Activated naive CD4-positive, alpha-beta T cell treated with anti-CD3 and anti-CD28 coated beads for 36 hours (primary cell): ENCODE data around the gene RABGAP1L. TPM values are rescaled to one million over a fixed set of nuclear protein-coding genes. Genes with fewer than 3 reads are reported as not detected.
A peak's percentile ranks its signal among the peaks of the same experiment; 100 is the strongest.
"Not testable (repeated sequence)": the region's sequence is repeated elsewhere in the genome, so short reads cannot be mapped to it uniquely, and the experiment has no call there.

ENCODE experiments used
- CTCF ChIA-PET: fragments of 350-600 bp; sonication (Branson Sonifier 250); formaldehyde crosslinking; loops from one replicate; lab custom pipeline; 2021; ENCODE audit warnings: antibody characterized with exemption; lab: Charles Lee
- DNase-seq: peaks from one replicate; pipeline ENCODE4 v3.0.0-alpha.2; 2020
- H3K27ac Mint-ChIP-seq: one replicate; pipeline ENCODE4 v1.8.0; 2021; ENCODE audit warnings: mild to moderate bottlenecking, mixed read lengths
- H3K27me3 Mint-ChIP-seq: one replicate; pipeline ENCODE4 v1.8.0; 2021; ENCODE audit warnings: low read depth, mixed read lengths
- H3K36me3 Mint-ChIP-seq: one replicate; pipeline ENCODE4 v1.8.0; 2021; ENCODE audit warnings: low read depth, mixed read lengths
- H3K4me1 Mint-ChIP-seq: one replicate; pipeline ENCODE4 v1.8.0; 2021; ENCODE audit warnings: low read depth, mixed read lengths
- H3K4me3 Mint-ChIP-seq: one replicate; pipeline ENCODE4 v1.8.0; 2021; ENCODE audit warnings: mild to moderate bottlenecking, moderate library complexity, mixed read lengths
- H3K9me3 Mint-ChIP-seq: one replicate; pipeline ENCODE4 v1.8.0; 2021; ENCODE audit warnings: mixed read lengths
- intact Hi-C: fragments of 100-400 bp; cut with micrococcal nuclease; formaldehyde crosslinking; loops from one replicate; pipeline ENCODE4 v1.15.1; 2023
- total RNA-seq, 2 experiments: library from RNA; stranded (reverse); gene quantifications; one replicate each; pipeline ENCODE4 v1.2.3, GENCODE V29; 2021

Gene RABGAP1L
- total RNA-seq, 2 experiments from 2014 or later = 16.6 TPM

- H3K4me1 Mint-ChIP-seq = peaks cover 58% of the 10 kb centered on the region
- intact Hi-C loops = loop anchor here (1.0 kb wide), 1 partner anchor 13 kb away; no protein-coding TSS in a partner anchor
- DNase-seq = peak; percentile 41
- H3K36me3 Mint-ChIP-seq = peaks cover 39% of the 10 kb centered on the region
- no peak overlapping the region for H3K27ac Mint-ChIP-seq
- no peaks in the 10 kb centered on the region for H3K9me3 Mint-ChIP-seq
- CTCF ChIA-PET = interaction anchor here (1.1 to 2.8 kb wide), 3 partner anchors 11 to 227 kb away, joined by 3 to 10 read pairs (median 9); partner anchors contain the start of gene MRPS14
- H3K27me3 Mint-ChIP-seq = no peaks in the 10 kb centered on the region
- H3K4me3 Mint-ChIP-seq = no peak overlapping the region
Measured at GRCh38 chr1:175000697-175001187, 841.4 kb downstream of the RABGAP1L start.

- no peak for DNase-seq
- no peaks in the 10 kb centered on the region for H3K9me3 Mint-ChIP-seq
- H3K36me3 Mint-ChIP-seq = peaks cover 52% of the 10 kb centered on the region
- H3K27me3 Mint-ChIP-seq = no peaks in the 10 kb centered on the region
- intact Hi-C loops = no loop called here
- H3K27ac Mint-ChIP-seq = peak overlapping the region; percentile 84
- peak overlapping the region; percentile 53 for H3K4me3 Mint-ChIP-seq
- CTCF ChIA-PET = interaction anchor here (0.8 to 0.9 kb wide), 2 partner anchors 27 to 206 kb away, joined by 3 read pairs; no protein-coding TSS in a partner anchor
- H3K4me1 Mint-ChIP-seq = peaks cover 55% of the 10 kb centered on the region
Measured at GRCh38 chr1:175002910-175003517, 843.7 kb downstream of the RABGAP1L start.

- Mint-ChIP-seq H3K27me3 (no peaks in the 10 kb centered on the region), H3K4me3 (peak overlapping the region; percentile 53), H3K4me1 (peaks cover 57% of the 10 kb centered on the region), H3K27ac (peak overlapping the region; percentile 84), H3K9me3 (no peaks in the 10 kb centered on the region), H3K36me3 (peaks cover 57% of the 10 kb centered on the region)
- DNase-seq = no peak
- intact Hi-C loops = no loop called here
- CTCF ChIA-PET = interaction anchor here (0.8 to 1.0 kb wide), 3 partner anchors 28 to 205 kb away, joined by 3 read pairs; no protein-coding TSS in a partner anchor
Measured at GRCh38 chr1:175003521-175003920, 844.2 kb downstream of the RABGAP1L start.

GRCh38 chr1:175005085-175005783 is 845.9 kb downstream of the RABGAP1L start:
- DNase-seq = peak; percentile 22
- H3K4me3 Mint-ChIP-seq = no peak overlapping the region
- H3K27ac Mint-ChIP-seq = peak overlapping the region; percentile 66
- peaks cover 64% of the 10 kb centered on the region for H3K4me1 Mint-ChIP-seq
- no peaks in the 10 kb centered on the region for H3K27me3 Mint-ChIP-seq
- no peaks in the 10 kb centered on the region for H3K9me3 Mint-ChIP-seq
- intact Hi-C loops = no loop called here
- H3K36me3 Mint-ChIP-seq = peaks cover 68% of the 10 kb centered on the region
- CTCF ChIA-PET = no interaction called here

- intact Hi-C loops = no loop called here
- Mint-ChIP-seq H3K36me3 (peaks cover 61% of the 10 kb centered on the region), H3K27ac (peak overlapping the region; percentile 80), H3K27me3 (no peaks in the 10 kb centered on the region), H3K9me3 (no peaks in the 10 kb centered on the region), H3K4me3 (no peak overlapping the region), H3K4me1 (peaks cover 32% of the 10 kb centered on the region)
- CTCF ChIA-PET = no interaction called here
- DNase-seq = no peak
Measured at GRCh38 chr1:175009532-175009931, 850.2 kb downstream of the RABGAP1L start.

GRCh38 chr1:175013445-175013844 is 854.1 kb downstream of the RABGAP1L start:
- H3K36me3 Mint-ChIP-seq = peaks cover 51% of the 10 kb centered on the region
- H3K4me3 Mint-ChIP-seq = no peak overlapping the region
- peaks cover 17% of the 10 kb centered on the region for H3K4me1 Mint-ChIP-seq
- CTCF ChIA-PET = interaction anchor here (0.7 to 1.6 kb wide), 2 partner anchors 9 to 98 kb away, joined by 3 read pairs; no protein-coding TSS in a partner anchor
- intact Hi-C loops = loop anchor here (1.0 kb wide), 1 partner anchor 13 kb away; no protein-coding TSS in a partner anchor
- peak overlapping the region; percentile 59 for H3K27ac Mint-ChIP-seq
- no peaks in the 10 kb centered on the region for H3K9me3 Mint-ChIP-seq
- H3K27me3 Mint-ChIP-seq = no peaks in the 10 kb centered on the region
- DNase-seq = no peak

- Mint-ChIP-seq H3K36me3 (peaks cover 40% of the 10 kb centered on the region), H3K27me3 (no peaks in the 10 kb centered on the region), H3K4me1 (peaks cover 14% of the 10 kb centered on the region), H3K4me3 (no peak overlapping the region), H3K9me3 (no peaks in the 10 kb centered on the region), H3K27ac (peak overlapping the region; percentile 42)
- CTCF ChIA-PET = interaction anchor here (0.9 to 1.1 kb wide), 2 partner anchors 14 to 79 kb away, joined by 3 to 4 read pairs; no protein-coding TSS in a partner anchor
- DNase-seq = no peak
- intact Hi-C loops = no loop called here
Measured at GRCh38 chr1:175015243-175015642, 855.9 kb downstream of the RABGAP1L start.

- Mint-ChIP-seq H3K4me1 (peaks cover 38% of the 10 kb centered on the region), H3K27me3 (no peaks in the 10 kb centered on the region), H3K36me3 (peaks cover 29% of the 10 kb centered on the region), H3K9me3 (peaks cover under 1% of the 10 kb centered on the region), H3K4me3 (no peak overlapping the region), H3K27ac (no peak overlapping the region)
- CTCF ChIA-PET = no interaction called here
- intact Hi-C loops = no loop called here
- no peak for DNase-seq
Measured at GRCh38 chr1:175019524-175019923, 860.2 kb downstream of the RABGAP1L start.

GRCh38 chr1:175023043-175023921 is 864.0 kb downstream of the RABGAP1L start, which contains the start of gene MRPS14:
Gene MRPS14 (minus strand): TSS chr1:175023425. CDS start chr1:175023408, 17 bp downstream.
- no peaks in the 10 kb centered on the region for H3K27me3 Mint-ChIP-seq
- intact Hi-C loops = loop anchor here (1.0 to 10.0 kb wide), 8 partner anchors 24 to 1548 kb away; partner anchors contain the start of genes CACYBP, COP1, PRDX6 and RC3H1
- H3K36me3 Mint-ChIP-seq = peaks cover 14% of the 10 kb centered on the region
- H3K4me1 Mint-ChIP-seq = peaks cover 31% of the 10 kb centered on the region
- peak; percentile 100 for DNase-seq
- H3K27ac Mint-ChIP-seq = peak within 1 kb of the TSS; percentile 86
- CTCF ChIA-PET = interaction anchor here (0.7 to 3.8 kb wide), 10 partner anchors 10 to 739 kb away, joined by 3 to 19 read pairs (median 4); no protein-coding TSS in a partner anchor
- H3K9me3 Mint-ChIP-seq = peaks cover 5% of the 10 kb centered on the region
- peak within 1 kb of the TSS; percentile 87 for H3K4me3 Mint-ChIP-seq

- CTCF ChIA-PET = interaction anchor here (1.2 to 3.8 kb wide), 5 partner anchors 23 to 276 kb away, joined by 4 to 19 read pairs (median 7); no protein-coding TSS in a partner anchor
- Mint-ChIP-seq H3K4me3 (peak overlapping the region; percentile 87), H3K27ac (peak overlapping the region; percentile 86), H3K36me3 (peaks cover 13% of the 10 kb centered on the region), H3K4me1 (peaks cover 30% of the 10 kb centered on the region)
- DNase-seq, H3K27me3 Mint-ChIP-seq, H3K9me3 Mint-ChIP-seq: not testable (repeated sequence)
- intact Hi-C loops = loop anchor here (1.0 to 10.0 kb wide), 8 partner anchors 25 to 1549 kb away; partner anchors contain the start of genes CACYBP, COP1, PRDX6 and RC3H1
Measured at GRCh38 chr1:175023922-175024242, 864.6 kb downstream of the RABGAP1L start.

- Mint-ChIP-seq H3K27me3 (no peaks in the 10 kb centered on the region), H3K36me3 (peaks cover 13% of the 10 kb centered on the region)
- intact Hi-C loops = loop anchor here (5.0 to 10.0 kb wide), 3 partner anchors 1002 to 1550 kb away; partner anchors contain the start of genes COP1, PRDX6 and RC3H1
Measured at GRCh38 chr1:175024773-175025172, 865.5 kb downstream of the RABGAP1L start.

More at GRCh38 chr1:175024773-175025172, 865.5 kb downstream of the RABGAP1L start:
- no peak for DNase-seq
- H3K4me1 Mint-ChIP-seq = peaks cover 36% of the 10 kb centered on the region
- CTCF ChIA-PET = interaction anchor here (0.5 to 3.8 kb wide), 5 partner anchors 63 to 127 kb away, joined by 3 to 19 read pairs (median 4); no protein-coding TSS in a partner anchor
- H3K27ac Mint-ChIP-seq = peak overlapping the region; percentile 57
- peaks cover 5% of the 10 kb centered on the region for H3K9me3 Mint-ChIP-seq
- peak overlapping the region; percentile 44 for H3K4me3 Mint-ChIP-seq
